DMS 273 treated with DMSO at 0.1 percent for 48 hours (cell line): Measurements from ENCODE around the gene DGKQ.
"Not testable (repeated sequence)": the region's sequence is repeated elsewhere in the genome, so short reads cannot be mapped to it uniquely, and the experiment has no call there.

Source experiments
- DNase-seq: peaks from one replicate; lab custom pipeline; 2025; lab: John Stamatoyannopoulos, UW

Gene DGKQ

DNA sequence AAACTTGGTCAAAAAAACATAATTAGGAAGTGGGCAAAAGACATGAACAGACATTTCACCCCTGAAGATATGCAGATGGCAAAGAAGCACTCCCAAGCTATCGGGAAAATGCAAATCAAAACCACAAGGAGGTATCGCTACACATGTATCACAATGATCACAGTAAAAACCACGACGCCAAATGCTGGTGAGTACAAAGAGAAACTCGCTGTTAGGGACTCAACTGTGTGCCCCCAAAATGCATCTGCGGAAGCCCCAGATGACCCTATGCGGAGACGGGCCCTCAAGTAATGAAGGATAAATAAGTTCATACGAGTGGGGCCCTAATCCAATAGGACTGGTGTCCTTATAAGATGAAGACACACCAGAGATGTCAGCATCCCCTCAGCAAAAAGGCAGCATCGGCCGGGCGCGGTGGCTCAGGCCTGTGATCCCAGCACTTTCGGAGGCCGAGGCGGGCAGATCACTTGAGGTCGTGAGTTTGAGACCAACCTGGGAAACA is 51.5 kb downstream of the DGKQ start:
- no peak for DNase-seq

DNA sequence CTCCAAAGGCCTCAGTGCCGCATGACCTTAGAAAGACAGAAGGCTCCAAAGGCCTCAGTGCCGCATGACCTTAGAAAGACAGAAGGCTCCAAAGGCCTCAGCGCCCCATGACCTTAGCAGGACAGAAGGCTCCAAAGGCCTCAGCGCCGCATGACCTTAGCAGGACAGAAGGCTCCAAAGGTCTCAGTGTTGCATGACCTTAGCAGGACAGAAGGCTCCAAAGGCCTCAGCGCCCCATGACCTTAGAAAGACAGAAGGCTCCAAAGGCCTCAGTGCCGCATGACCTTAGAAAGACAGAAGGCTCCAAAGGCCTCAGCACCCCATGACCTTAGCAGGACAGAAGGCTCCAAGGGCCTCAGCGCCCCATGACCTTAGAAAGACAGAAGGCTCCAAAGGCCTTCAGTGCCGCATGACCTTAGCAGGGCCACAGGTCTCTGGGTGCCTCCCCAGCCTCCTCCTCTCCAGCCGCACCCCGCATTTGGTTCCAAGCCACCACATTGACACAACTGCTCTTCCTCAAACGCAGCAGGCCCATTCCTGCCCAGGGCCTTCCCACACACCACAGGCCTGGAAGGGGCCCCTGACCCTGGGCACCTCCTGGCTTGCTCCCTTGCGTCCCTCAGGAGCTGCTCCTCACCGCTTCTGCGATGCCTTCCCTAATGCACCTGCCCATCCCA is 54.2 kb downstream of the DGKQ start:
- DNase-seq, result not testable (repeated sequence)

DNA sequence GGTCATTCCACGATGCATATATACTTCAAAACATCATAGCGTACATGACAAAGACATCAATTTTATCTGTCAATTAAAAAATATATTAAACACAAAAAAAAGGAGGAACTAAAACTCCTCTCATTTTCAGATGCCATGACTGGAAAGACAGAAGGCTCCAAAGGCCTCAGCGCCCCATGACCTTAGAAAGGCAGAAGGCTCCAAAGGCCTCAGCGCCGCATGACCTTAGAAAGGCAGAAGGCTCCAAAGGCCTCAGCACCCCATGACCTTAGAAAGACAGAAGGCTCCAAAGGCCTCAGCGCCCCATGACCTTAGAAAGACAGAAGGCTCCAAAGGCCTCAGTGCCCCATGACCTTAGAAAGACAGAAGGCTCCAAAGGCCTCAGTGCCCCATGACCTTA is 54.8 kb downstream of the DGKQ start:
- not testable (repeated sequence) for DNase-seq

DNA sequence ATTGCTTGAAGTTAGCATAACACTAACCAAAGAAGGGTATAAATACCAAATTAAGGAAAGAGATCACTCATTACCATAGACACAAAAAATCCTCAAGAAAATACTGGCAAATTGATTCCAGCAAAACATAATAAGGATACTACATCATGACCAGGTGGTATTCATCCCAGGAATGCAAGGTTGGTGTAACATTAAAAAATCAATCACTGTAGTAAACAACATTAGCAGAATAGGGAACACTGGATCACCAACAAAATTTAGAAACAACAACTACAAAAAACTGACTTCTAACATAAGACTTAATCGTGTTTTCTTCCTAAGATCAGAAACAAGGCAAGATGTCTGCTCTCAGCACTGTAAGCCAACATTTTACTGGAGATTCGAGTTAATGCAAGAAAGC is 55.4 kb downstream of the DGKQ start:
- no peak for DNase-seq

DNA sequence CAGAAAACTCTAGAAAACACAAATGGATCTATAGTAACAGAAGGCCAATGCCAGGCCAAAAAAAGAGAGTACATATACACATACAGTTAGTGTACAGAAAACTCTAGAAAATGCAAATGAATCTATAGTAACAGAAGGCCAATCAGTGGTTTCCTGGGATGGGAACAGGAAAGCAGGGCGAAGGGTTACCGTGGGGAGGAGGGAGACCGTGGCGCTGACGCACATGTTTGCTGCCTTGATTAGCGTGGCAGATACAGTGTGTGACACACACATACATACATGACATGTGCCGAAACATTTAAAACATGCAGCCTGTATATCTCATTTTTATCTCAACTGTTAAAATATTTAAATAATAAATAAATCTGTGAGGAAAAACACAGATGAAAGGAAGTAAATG is 55.9 kb downstream of the DGKQ start:
- DNase-seq, result no peak

DNA sequence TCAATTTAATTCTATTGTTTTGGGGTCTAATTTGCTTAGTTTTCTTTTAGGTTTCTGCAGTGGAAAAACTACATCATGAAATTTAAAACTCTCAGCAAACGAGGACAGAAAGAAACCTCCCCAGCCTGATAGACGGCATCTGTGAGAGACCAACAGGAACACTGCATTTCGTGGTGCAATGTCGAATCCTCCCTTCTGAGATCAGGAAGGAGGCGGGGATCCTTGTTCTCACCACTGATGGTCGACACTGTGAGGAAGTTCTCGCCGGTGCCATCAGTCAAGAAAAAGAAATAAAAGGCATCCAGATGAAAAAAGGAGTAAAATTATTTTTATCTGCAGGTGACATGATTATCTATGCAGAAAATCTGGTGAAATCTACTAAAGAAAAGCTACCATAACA is 57.8 kb downstream of the DGKQ start:
- DNase-seq, result no peak

DNA sequence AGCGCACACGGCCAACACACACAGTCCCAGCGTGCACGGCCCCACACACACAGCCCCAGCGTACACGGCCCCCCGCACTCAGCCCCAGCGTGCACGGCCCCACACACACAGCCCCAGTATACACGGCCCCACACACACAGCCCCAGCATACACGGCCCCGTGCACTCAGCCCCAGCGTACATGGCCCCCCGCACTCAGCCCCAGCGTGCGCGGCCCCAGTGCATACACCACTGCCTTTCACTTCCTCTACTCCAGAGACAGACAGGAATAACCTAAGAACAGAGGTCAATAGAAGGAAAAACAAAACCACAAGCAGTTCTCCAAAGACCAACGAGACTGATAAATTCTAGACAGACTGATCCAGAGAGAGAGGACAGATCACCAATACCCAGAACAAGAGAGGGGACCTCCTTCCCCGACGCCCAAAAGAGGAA is 58.3 kb downstream of the DGKQ start:
- DNase-seq, result no peak

DNA sequence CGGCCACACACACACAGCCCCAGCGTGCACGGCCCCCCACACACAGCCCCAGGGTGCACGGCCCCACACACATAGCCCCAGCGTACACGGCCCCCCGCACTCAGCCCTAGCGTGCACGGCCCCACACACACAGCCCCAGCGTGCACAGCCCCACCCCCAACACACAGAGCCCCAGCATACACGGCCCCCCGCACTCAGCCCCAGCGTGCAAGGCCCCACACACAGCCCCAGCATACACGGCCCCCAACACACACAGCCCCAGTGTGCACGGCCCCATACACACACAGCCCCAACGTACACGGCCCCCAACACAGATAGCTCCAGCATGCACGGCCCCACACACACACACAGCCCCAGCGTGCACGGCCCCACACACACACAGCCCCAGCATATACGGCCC is 58.8 kb downstream of the DGKQ start:
- DNase-seq, result no peak

DNA sequence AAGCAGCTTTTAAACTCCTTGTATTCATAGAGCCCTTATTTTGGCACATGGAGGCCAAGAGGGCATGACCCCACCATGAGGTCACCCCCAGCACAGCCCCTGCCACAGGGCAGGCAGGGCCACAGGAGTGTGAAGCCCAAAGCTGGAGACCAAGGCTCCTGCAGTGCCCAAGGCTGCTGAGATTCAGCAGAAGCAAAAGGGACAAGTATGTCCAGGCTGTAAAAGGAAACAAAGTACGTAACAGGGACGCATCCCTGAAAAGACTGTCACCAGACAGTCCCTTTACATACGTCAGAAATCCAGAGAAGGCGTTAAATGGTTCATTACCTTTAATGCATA is 60.1 kb downstream of the DGKQ start:
- no peak for DNase-seq

DNA sequence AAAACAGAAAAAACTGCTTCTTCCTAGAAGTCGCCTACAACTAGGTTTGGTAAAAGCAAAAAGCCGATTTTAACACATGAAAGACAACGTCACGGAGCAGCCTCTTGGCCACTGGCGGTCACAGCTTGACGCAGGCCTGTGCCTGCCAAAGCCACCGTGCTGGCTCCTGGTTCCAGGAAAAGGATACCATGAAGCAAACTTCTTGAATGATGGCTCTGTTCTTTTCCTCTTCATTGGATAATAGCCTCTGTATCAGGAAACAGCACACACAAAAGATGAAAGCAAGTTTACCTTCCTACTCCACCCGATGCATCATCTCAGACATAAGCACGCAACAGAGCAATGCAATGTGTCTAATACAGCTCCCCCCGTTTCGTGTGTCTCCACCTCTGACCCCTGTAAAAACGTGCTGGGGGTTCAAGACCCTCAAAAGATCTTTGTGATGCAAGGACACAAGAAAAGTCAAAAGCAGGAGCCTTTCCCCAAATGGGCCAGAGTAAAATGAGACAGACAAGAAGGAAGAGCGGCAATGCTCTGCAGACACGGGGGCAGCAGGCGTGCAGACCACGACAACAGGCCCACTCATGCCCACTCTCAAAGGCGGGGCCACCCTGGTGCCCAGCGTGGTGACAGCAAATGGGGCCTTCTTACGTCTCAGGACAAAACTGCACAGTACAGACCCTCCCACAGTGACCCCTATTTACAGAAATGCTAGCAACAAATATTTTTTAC is 60.7 kb downstream of the DGKQ start:
- DNase-seq, result no peak

DNA sequence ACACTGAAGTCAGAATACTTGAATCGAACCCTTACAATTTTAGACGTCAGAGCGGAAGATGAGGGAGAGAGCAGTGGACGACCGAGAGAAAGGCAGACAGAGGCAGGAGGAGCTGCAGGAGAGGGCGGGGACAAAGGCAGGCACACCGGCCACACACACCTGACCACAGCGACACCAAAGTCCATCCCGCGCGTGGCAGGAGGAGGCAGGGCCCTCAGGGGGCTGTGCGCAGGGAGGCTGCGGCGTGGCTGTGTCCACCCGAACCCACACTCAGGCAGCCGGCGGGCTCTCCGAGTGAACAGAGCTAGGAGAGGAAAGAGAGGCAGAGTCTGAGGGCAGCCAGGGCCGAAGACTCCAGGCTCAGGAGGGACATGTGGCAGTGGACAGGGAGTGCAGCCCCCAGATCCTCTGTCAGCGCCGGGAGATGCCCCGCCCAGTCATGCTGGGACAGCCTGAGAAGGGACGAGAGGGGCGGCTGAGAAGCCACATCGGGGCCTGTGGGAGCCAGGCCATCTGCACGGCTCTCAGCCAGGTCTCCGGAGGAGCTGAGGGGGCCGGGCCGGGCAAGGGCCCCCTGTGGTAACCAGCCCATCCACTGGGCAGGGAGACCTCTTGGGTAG is 61.4 kb downstream of the DGKQ start:
- DNase-seq, result no peak

DNA sequence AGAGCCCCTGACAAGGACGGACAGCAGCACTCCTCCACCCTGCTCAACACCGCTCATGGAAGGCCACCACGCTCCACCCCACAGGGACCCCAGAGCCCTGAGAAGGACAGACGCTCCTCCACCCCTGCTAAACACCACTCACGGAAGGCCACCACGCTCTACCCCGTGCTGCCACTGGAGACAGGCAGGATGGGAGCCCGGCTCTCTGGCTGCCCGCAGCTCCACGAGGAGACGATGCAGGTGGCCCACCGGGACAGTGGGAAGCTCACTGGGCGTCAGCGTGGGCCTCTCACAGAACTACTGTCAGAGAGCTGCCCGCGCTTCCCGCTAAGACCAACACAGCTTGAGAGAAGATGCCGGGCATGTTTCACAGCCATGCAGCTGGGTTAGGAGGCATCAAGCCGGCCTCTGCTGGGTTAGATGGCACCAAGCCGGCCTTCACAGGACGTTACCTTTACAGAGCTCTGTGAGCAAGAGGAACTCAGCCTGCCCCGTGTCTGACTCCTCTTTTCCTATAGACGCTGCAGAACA is 62.1 kb downstream of the DGKQ start:
- DNase-seq, result no peak

DNA sequence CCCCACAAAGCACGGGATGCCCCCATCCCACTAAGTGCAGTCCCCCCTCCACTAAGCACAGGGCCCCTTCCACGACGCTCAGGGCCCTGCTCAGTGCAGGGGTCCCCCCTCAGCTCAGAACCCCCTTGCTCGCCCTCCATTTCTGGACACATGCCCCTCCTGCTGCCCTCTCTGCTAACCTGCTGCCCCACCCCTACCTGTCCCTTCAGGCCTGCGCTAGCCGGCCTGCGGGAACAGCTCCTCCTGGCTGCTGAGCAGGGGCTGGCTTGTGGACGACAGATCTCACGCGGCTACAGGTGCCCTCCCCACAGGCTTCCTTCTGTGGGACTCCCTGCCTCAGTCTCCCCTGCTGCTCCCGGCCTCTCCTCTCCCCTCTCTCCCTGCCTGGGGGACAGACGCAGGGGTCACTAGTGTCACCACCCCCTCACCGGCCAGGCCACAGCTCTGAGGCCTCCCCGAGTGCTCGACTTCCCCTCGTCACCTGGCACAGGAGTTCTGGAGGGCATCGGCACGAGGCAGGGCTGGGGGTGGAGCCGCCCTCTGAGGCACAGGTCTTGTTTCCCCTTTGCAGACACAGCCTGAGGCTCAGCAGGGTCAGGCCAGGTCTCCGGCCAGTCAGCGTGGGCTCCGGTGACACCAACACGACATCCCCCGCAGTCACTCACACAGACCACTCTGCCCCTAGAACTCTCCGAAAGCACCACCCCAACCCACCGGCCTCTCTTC is 62.8 kb downstream of the DGKQ start:
- DNase-seq, result no peak

DNA sequence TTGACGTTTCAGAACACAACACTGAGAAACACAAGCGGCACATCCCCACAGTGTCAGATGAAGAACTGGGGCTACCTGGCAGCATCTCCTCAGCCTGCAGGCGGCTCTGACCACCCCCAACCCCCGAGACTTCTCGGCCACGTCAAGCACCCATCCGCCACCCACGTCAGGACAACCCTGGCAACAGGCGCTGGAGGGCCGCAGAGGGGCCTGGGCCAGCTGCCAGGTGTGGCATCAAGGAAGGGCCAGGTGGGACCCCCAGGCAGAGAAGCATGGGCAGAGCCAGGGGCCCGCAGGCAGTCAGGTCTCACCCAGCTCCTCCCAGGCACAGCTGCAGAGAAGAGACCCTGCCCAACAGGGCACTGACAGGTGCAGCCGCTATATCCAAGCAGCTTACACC is 63.5 kb downstream of the DGKQ start:
- no peak for DNase-seq

DNA sequence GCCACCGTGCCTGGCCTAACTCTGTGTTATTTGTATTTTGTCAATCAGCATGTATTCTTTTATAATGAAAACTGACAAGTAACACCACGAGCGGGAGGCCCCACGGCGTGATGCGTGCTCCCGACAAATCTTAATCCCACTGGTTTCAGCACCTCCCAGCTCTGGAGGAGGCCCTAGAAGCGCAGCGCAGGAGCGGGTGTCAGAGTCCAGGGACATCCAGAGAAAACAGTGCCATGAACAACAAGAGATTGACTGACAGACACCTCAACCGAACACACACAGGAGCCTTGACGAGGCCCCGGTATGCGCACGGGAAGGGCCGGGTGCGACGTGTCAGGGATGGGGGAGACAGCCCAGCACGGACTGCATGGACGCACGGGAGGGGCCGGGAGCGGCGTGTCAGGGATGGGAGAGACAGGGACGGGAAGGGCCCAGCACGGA is 64.2 kb downstream of the DGKQ start:
- no peak for DNase-seq
